ENCODE measurements around the gene EPS8L3.

Gene EPS8L3

DNA sequence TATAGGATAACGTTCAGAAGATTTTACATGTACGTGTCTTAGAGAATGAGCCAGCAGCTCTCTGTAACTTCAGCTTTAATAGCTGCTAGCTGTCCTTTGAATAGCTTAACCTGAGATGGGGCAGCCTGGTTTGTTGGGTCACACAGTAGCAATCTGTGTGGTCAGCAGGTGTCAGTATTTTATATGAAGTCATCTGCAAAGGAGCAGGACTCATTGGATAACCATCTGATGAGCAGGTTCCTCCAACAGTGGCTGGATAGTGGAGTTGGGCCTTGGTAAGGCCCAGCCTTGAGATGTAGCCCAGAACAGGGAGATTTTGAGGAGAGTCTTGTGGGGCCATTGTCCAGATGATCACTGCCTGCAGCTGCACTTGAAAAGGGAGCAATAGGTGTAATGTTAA lies 45.2 kb downstream of the EPS8L3 start:
- TF ChIP-seq CTCF (IDR thresholded peaks at IDR 0.05; ENCODE audit: insufficient read depth, low read length, missing control alignments), result no peak
- ChIA-PET POLR2A (no interaction called here), CTCF (interaction anchor here (1.7 kb wide), 1 partner anchor 56 kb away, joined by 6 read pairs; no protein-coding TSS in a partner anchor)
- DNase-seq (ENCODE audit: low read depth, low spot score), result no peak
- no peak overlapping the region for H3K4me3 ChIP-seq (ENCODE audit: low read depth, low read length)

DNA sequence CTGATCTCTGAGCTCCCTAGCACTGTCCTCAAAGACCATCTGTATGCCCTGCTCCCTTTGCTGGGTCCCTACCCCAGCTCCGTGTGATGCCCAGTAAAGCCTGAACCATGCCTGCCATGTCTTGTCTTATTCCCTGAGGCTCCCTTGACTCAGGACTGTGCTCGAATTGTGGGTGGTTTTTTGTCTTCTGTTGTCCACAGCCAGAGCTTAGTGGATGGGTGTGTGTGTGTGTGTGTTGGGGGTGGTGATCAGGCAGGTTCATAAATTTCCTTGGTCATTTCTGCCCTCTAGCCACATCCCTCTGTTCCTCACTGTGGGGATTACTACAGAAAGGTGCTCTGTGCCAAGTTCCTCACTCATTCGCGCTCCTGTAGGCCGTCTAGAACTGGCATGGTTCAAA lies 46.0 kb downstream of the EPS8L3 start:
- no peak for DNase-seq (ENCODE audit: low read depth, low spot score)
- H3K4me3 ChIP-seq (ENCODE audit: low read depth, low read length), result no peak overlapping the region
- CTCF ChIA-PET, result interaction anchor here (1.7 kb wide), 1 partner anchor 57 kb away, joined by 6 read pairs; no protein-coding TSS in a partner anchor
- TF ChIP-seq CTCF (IDR thresholded peaks at IDR 0.05; ENCODE audit: insufficient read depth, low read length, missing control alignments), result no peak
- POLR2A ChIA-PET, result no interaction called here

DNA sequence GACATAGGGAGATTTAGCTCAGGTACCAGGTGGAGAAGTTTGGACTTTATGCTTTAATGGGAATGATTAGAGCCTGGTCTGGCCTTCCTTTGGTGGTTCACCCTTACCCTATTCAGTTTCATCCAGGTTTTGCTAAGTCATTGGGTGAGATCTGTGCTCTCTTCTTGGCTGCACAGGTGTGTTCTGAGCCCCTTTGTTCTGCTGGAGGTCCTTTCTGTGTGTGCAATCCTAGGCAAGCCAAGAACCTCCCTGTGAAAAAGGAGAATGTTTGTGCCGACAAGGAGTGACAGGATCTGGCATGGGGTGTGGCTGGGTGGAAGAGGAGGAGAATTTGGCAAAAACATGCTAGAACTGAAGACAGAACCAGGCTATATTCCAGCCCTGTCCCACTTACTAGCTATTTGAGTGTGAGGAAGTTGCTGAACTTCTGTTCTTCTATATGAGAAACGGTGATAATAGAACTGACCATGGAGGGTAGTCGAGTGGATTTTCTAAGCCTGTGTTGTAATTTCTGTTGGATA lies 47.1 kb downstream of the EPS8L3 start:
- ChIA-PET CTCF (interaction anchor here (1.2 kb wide), 1 partner anchor 77 kb away, joined by 4 read pairs; no protein-coding TSS in a partner anchor), POLR2A (no interaction called here)
- no peak for DNase-seq (ENCODE audit: low read depth, low spot score)

DNA sequence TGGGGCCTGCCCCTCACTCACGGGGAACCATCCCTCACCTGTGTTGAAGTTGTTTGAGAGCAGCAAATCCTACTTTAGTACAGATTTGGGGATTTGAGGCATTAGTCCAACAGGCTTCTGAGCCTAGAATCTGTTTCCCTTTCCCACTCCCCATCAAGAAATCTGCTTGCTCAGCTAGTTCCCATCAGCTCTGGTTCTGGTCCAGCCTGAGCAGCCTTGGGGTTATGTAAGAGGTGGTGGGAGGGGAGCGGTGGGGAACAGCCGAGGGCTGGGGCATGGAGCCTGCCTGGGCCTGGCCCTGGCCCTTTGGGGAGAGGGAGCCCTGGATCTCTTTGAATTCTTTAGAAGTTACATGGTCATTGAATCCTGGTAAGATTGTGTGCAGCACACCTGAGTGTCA lies 47.6 kb downstream of the EPS8L3 start:
- H3K4me3 ChIP-seq (ENCODE audit: low read depth, low read length), result no peak overlapping the region
- TF ChIP-seq CTCF (IDR thresholded peaks at IDR 0.05; ENCODE audit: insufficient read depth, low read length, missing control alignments), result no peak
- DNase-seq (ENCODE audit: low read depth, low spot score), result no peak
- CTCF ChIA-PET, result interaction anchor here (1.2 kb wide), 1 partner anchor 76 kb away, joined by 4 read pairs; no protein-coding TSS in a partner anchor
- POLR2A ChIA-PET, result no interaction called here

More for the DNA sequence above, 47.1 kb downstream of the EPS8L3 start:
- no peak overlapping the region for H3K4me3 ChIP-seq (ENCODE audit: low read depth, low read length)
- TF ChIP-seq CTCF (IDR thresholded peaks at IDR 0.05; ENCODE audit: insufficient read depth, low read length, missing control alignments), result no peak

DNA sequence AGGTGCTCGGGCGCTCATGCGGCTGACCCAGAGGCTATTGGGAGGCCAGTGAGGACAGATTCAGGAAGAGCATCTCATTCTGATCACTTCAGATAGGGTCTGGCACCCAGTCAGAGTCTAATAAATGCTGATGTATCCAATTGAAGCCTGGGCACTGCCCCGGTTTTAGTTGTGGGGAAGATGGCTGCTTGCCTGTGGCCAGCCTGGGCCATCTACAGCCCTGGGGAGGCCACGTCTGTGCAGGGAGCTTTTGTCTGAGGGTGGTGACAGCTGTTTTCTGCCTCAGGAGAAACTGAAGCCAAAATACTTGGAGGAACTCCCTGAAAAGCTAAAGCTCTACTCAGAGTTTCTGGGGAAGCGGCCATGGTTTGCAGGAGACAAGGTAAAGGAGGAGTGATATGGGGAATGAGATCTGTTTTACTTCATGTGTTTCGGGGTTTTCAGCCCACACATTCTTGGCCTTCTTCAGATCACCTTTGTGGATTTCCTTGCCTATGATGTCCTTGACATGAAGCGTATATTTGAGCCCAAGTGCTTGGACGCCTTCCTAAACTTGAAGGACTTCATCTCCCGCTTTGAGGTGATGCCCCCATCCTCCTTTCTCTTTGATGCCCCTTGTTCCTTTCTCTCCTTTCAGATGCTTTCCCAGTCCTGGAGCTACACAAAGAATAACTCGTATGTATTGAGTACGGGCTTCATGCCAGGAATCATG lies 48.9 kb downstream of the EPS8L3 start:
- DNase-seq (ENCODE audit: low read depth, low spot score), result no peak
- CTCF ChIA-PET, result interaction anchor here (1.1 to 2.1 kb wide), 2 partner anchors 19 to 74 kb away, joined by 3 to 7 read pairs; no protein-coding TSS in a partner anchor
- H3K4me3 ChIP-seq (ENCODE audit: low read depth, low read length), result no peak overlapping the region
- POLR2A ChIA-PET, result no interaction called here
- no peak for TF ChIP-seq CTCF (IDR thresholded peaks at IDR 0.05; ENCODE audit: insufficient read depth, low read length, missing control alignments)

GRCh38 chr1:109713636-109714035 lies 50.1 kb downstream of the EPS8L3 start:
- ChIA-PET CTCF (interaction anchor here (0.8 to 2.1 kb wide), 3 partner anchors 9 to 73 kb away, joined by 3 to 7 read pairs (median 3); no protein-coding TSS in a partner anchor), POLR2A (no interaction called here)
- H3K4me3 ChIP-seq (ENCODE audit: low read depth, low read length), result no peak overlapping the region
- DNase-seq (ENCODE audit: low read depth, low spot score), result no peak
- TF ChIP-seq CTCF (IDR thresholded peaks at IDR 0.05; ENCODE audit: insufficient read depth, low read length, missing control alignments), result no peak

Measured in AG04449 (cell line).